Kidney (tissue), 14 donors: ENCODE measurements around the gene KCTD4. TPM values are rescaled to one million over a fixed set of nuclear protein-coding genes. Genes with fewer than 3 reads are reported as not detected.

Source experiments
- DNase-seq, 5 donors: peaks; one replicate each; pipeline ENCODE4 v3.0.0-alpha.2; 2013 to 2020
- FAIRE-seq: peaks from 2 replicates; lab custom pipeline; 2012; peaks lifted over from hg19 to GRCh38; lab: Jason Lieb, UNC
- H3K27ac ChIP-seq, 2 donors: one replicate each; pipeline ENCODE4 v1.7.0; 2013; ENCODE audit warnings: low read depth in 2 of 2, low read length in 2 of 2, inconsistent platforms in 1 of 2
- H3K27me3 ChIP-seq: one replicate; pipeline ENCODE4 v1.7.1; 2013; ENCODE audit warnings: low read length, inconsistent platforms; ENCODE audit not compliant: control insufficient read depth, insufficient read depth
- H3K36me3 ChIP-seq, 3 donors: one replicate each; pipeline versions ENCODE4 v1.7.0 to v1.7.1; 2013; ENCODE audit warnings: low read length in 3 of 3, control low read depth in 1 of 3, inconsistent platforms in 1 of 3; ENCODE audit not compliant: insufficient read depth in 3 of 3, control insufficient read depth in 2 of 3
- H3K4me1 ChIP-seq, 3 donors: one replicate each; pipeline versions ENCODE4 v1.7.0 to v1.7.1; 2013; ENCODE audit warnings: low read length in 3 of 3, inconsistent platforms in 1 of 3, low read depth in 1 of 3; ENCODE audit not compliant: control insufficient read depth in 2 of 3, insufficient read depth in 2 of 3
- H3K4me3 ChIP-seq, 3 donors: one replicate each; pipeline versions ENCODE4 v1.7.0 to v1.8.1; 2013; ENCODE audit warnings: low read length in 3 of 3, control low read depth in 1 of 3, inconsistent platforms in 1 of 3
- H3K9ac ChIP-seq, 3 donors: one replicate each; pipeline versions ENCODE4 v1.7.0 to v1.7.1; 2013; ENCODE audit warnings: low read length in 3 of 3, control low read depth in 1 of 3, inconsistent platforms in 1 of 3
- H3K9me3 ChIP-seq, 3 donors: one replicate each; pipeline versions ENCODE4 v1.7.0 to v1.7.1; 2013; ENCODE audit warnings: low read length in 3 of 3, control low read depth in 1 of 3, inconsistent platforms in 1 of 3; ENCODE audit not compliant: control insufficient read depth in 2 of 3, insufficient read depth in 1 of 3
- intact Hi-C: fragments of 100-400 bp; cut with DNase I; formaldehyde crosslinking; loops from one replicate; pipeline ENCODE4 v1.11.1; 2022
- polyA plus RNA-seq: library from polyadenylated mRNA; stranded (reverse); fragments of 350-450 nt; fragmentation: Illumina TruSeq; extraction: RNeasy Lipid Tissue Mini Kit (QIAGEN cat#74804); gene quantifications from one replicate; pipeline ENCODE4 v1.2.3, GENCODE V29; 2014; ENCODE audit warnings: low read depth, low replicate concordance; ENCODE audit not compliant: insufficient read depth
- total RNA-seq: library from RNA; stranded (reverse); fragmentation: NEBNext Ultra II Directional; extraction: Animal tissue kit (Norgen Biotek cat#: 25700); gene quantifications from one replicate; pipeline ENCODE4 v1.2.1, GENCODE V29; 2021
- TF ChIP-seq, protein P1 (sequence below): IDR thresholded peaks from 3 replicates; pipeline ENCODE4 v1.5.1; 2012; ENCODE audit warnings: mild to moderate bottlenecking, moderate library complexity, borderline replicate concordance; ENCODE audit not compliant: insufficient read depth; ENCODE audit errors: extremely low read depth
- donor health status: control.
- donor health status: control.
- donor health status: control.
- donor health status: control.
- donor health status: control.
- donor health status: DM: yes; HTN: yes; CAD: no.
- donor health status: Normal renal cell carcinoma (clear cell type).

Gene KCTD4
- total and polyA plus RNA-seq, 2 donors from 2014 or later = 0.22 to 0.34 TPM

- H3K36me3 ChIP-seq = no peaks in the 10 kb centered on the region
- H3K27ac ChIP-seq = no peak overlapping the region
- no peaks in the 10 kb centered on the region for H3K4me1 ChIP-seq
- no peaks in the 10 kb centered on the region for H3K9me3 ChIP-seq
- TF ChIP-seq, protein P1, sequence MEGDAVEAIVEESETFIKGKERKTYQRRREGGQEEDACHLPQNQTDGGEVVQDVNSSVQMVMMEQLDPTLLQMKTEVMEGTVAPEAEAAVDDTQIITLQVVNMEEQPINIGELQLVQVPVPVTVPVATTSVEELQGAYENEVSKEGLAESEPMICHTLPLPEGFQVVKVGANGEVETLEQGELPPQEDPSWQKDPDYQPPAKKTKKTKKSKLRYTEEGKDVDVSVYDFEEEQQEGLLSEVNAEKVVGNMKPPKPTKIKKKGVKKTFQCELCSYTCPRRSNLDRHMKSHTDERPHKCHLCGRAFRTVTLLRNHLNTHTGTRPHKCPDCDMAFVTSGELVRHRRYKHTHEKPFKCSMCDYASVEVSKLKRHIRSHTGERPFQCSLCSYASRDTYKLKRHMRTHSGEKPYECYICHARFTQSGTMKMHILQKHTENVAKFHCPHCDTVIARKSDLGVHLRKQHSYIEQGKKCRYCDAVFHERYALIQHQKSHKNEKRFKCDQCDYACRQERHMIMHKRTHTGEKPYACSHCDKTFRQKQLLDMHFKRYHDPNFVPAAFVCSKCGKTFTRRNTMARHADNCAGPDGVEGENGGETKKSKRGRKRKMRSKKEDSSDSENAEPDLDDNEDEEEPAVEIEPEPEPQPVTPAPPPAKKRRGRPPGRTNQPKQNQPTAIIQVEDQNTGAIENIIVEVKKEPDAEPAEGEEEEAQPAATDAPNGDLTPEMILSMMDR = no peak
- FAIRE-seq = no peak
- H3K27me3 ChIP-seq = no peaks in the 10 kb centered on the region
- no peak overlapping the region for H3K4me3 ChIP-seq
- no peak overlapping the region for H3K9ac ChIP-seq
- DNase-seq = no peak
- intact Hi-C loops = no loop called here
These were observed 24.5 kb upstream of the KCTD4 start for GRCh38 chr13:45225370-45225769.

DNA sequence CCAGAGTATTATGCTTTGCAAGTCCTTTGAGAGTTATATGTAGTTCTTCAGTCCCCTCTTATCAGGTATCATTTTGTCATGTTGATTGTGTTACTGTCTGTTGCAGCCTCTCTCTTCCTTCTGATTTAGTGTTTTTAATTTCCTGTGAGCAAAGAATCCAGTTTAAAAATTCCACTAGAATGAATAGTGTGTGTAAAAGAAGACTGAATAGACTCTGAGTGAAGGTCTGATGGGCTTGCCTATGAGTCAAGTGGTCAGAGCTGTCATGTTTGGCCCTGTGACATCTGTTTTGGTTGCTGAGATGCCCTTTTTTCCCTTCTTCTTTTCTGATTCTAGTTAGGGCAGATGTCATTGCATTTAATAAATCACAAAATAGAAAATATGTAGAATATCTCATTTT lies 23.3 kb upstream of the KCTD4 start:
- FAIRE-seq (no peak), DNase-seq (peak in 2 of 5 donors; percentile 55 to 63)
- no peaks in the 10 kb centered on the region for H3K36me3 ChIP-seq
- no peak overlapping the region for H3K4me3 ChIP-seq
- no peak overlapping the region for H3K27ac ChIP-seq
- intact Hi-C loops = no loop called here
- no peaks in the 10 kb centered on the region for H3K4me1 ChIP-seq
- H3K27me3 ChIP-seq = no peaks in the 10 kb centered on the region
- no peak overlapping the region for H3K9ac ChIP-seq
- no peaks in the 10 kb centered on the region for H3K9me3 ChIP-seq
- TF ChIP-seq, protein P1 = no peak

- Histone ChIP-seq H3K9me3 (no peaks in the 10 kb centered on the region), H3K9ac (no peak overlapping the region), H3K4me3 (no peak overlapping the region), H3K4me1 (no peaks in the 10 kb centered on the region), H3K36me3 (no peaks in the 10 kb centered on the region), H3K27ac (no peak overlapping the region), H3K27me3 (no peaks in the 10 kb centered on the region)
- intact Hi-C loops = no loop called here
- DNase-seq (no peak), FAIRE-seq (no peak)
- TF ChIP-seq, protein P1 = no peak
These were observed 22.1 kb upstream of the KCTD4 start for GRCh38 chr13:45222919-45223318.

DNA sequence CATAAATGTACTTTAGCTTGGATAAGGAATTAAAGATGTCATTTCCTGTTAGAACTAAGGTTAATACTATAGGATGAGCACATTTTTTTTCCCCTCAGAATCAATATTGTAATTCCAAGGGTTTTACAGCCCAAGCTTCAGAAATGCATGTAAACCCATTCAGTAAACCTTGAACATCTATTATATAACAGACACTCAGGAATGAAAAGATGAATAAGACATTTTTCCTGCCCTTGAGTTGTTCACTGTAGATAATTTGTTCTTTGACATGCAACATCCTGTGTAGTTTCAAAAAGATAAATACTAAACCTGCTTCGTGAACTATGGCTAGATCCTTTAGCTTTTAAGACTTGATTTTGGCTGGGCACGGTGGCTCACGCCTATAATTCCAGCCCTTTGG lies 21.7 kb upstream of the KCTD4 start:
- TF ChIP-seq, protein P1 = no peak
- Histone ChIP-seq H3K36me3 (no peaks in the 10 kb centered on the region), H3K27ac (no peak overlapping the region), H3K27me3 (no peaks in the 10 kb centered on the region), H3K9me3 (no peaks in the 10 kb centered on the region), H3K9ac (no peak overlapping the region), H3K4me1 (no peaks in the 10 kb centered on the region), H3K4me3 (no peak overlapping the region)
- FAIRE-seq (no peak), DNase-seq (no peak)
- intact Hi-C loops = no loop called here
